Measurements from ENCODE around the gene C1orf141. TPM values are rescaled to one million over a fixed set of nuclear protein-coding genes. Genes with fewer than 3 reads are reported as not detected.
A peak's percentile ranks its signal among the peaks of the same experiment; 100 is the strongest.

C1orf141 gene
- total and polyA plus RNA-seq, 7 experiments from 2014 or later: not detected

GRCh38 chr1:67162954-67163353 lies 28.2 kb upstream of the C1orf141 start:
- Histone ChIP-seq H3K4me1 (ENCODE audit: control insufficient read depth in 2 of 2, insufficient read depth in 2 of 2, low read length in 2 of 2) (no peaks in the 10 kb centered on the region), H3K9me3 (ENCODE audit: control insufficient read depth in 2 of 3, low read length in 3 of 3) (no peaks in the 10 kb centered on the region), H3K27me3 (ENCODE audit: control insufficient read depth in 2 of 2, insufficient read depth in 2 of 2, low read length in 2 of 2) (no peaks in the 10 kb centered on the region), H3K36me3 (ENCODE audit: control insufficient read depth in 2 of 3, insufficient read depth in 3 of 3, low read length in 3 of 3) (no peaks in the 10 kb centered on the region), H3K4me3 (ENCODE audit: low read length) (no peak overlapping the region), H3K27ac (ENCODE audit: low read depth, low read length) (no peak overlapping the region)
- Mint-ChIP-seq H3K9me3 (peaks cover 0 to 7% (median 0%) of the 10 kb centered on the region in 11 donors), H3K27me3 (peaks cover 0 to 17% (median 5%) of the 10 kb centered on the region in 5 donors), H3K4me1 (peaks cover 7 to 46% (median 10%) of the 10 kb centered on the region in 7 donors), H3K36me3 (peaks cover 0 to 5% (median 0%) of the 10 kb centered on the region in 5 donors), H3K27ac (peak overlapping the region in 1 of 9 donors; percentile 83), H3K4me3 (peak overlapping the region in 1 of 10 donors; percentile 45)
- ATAC-seq (no peak), DNase-seq (peak in 1 of 9 donors; percentile 43)
- ChIA-PET POLR2A (no interaction called here), CTCF (interaction anchor here (1.1 to 6.0 kb wide), 2 partner anchors 10 to 14 kb away, joined by 3 to 27 read pairs; no protein-coding TSS in a partner anchor)
- intact Hi-C loops (cut with micrococcal nuclease): loop anchor here in 1 of 2 donors (1.0 to 5.0 kb wide), 2 partner anchors 8 to 34 kb away; no protein-coding TSS in a partner anchor

GRCh38 chr1:67159233-67159632 lies 24.5 kb upstream of the C1orf141 start:
- H3K36me3 ChIP-seq (ENCODE audit: control insufficient read depth in 2 of 3, insufficient read depth in 3 of 3, low read length in 3 of 3): no peaks in the 10 kb centered on the region
- H3K9me3 ChIP-seq (ENCODE audit: control insufficient read depth in 2 of 3, low read length in 3 of 3): no peaks in the 10 kb centered on the region
- Mint-ChIP-seq H3K9me3 (peaks cover 0 to 13% (median 0%) of the 10 kb centered on the region in 11 donors), H3K27ac (no peak overlapping the region), H3K36me3 (peaks cover 0 to 16% (median 7%) of the 10 kb centered on the region in 5 donors), H3K4me3 (no peak overlapping the region), H3K27me3 (peaks cover 0 to 14% (median 6%) of the 10 kb centered on the region in 5 donors), H3K4me1 (peaks cover 9 to 27% (median 13%) of the 10 kb centered on the region in 7 donors)
- DNase-seq: no peak
- H3K4me3 ChIP-seq (ENCODE audit: low read length): no peak overlapping the region
- POLR2A ChIA-PET: no interaction called here
- ATAC-seq: no peak
- CTCF ChIA-PET: no interaction called here
- H3K27ac ChIP-seq (ENCODE audit: low read depth, low read length): no peak overlapping the region
- intact Hi-C loops (cut with micrococcal nuclease): no loop called here
- no peaks in the 10 kb centered on the region for H3K4me1 ChIP-seq (ENCODE audit: control insufficient read depth in 2 of 2, insufficient read depth in 2 of 2, low read length in 2 of 2)
- H3K27me3 ChIP-seq (ENCODE audit: control insufficient read depth in 2 of 2, insufficient read depth in 2 of 2, low read length in 2 of 2): no peaks in the 10 kb centered on the region

- DNase-seq (no peak), ATAC-seq (no peak)
- H3K36me3 Mint-ChIP-seq: peaks cover 0 to 19% (median 7%) of the 10 kb centered on the region in 5 donors
- peaks cover 6 to 19% (median 9%) of the 10 kb centered on the region in 7 donors for H3K4me1 Mint-ChIP-seq
- POLR2A ChIA-PET: no interaction called here
- Histone ChIP-seq H3K36me3 (ENCODE audit: control insufficient read depth in 2 of 3, insufficient read depth in 3 of 3, low read length in 3 of 3) (no peaks in the 10 kb centered on the region), H3K27ac (ENCODE audit: low read depth, low read length) (no peak overlapping the region), H3K27me3 (ENCODE audit: control insufficient read depth in 2 of 2, insufficient read depth in 2 of 2, low read length in 2 of 2) (no peaks in the 10 kb centered on the region), H3K9me3 (ENCODE audit: control insufficient read depth in 2 of 3, low read length in 3 of 3) (no peaks in the 10 kb centered on the region), H3K4me1 (ENCODE audit: control insufficient read depth in 2 of 2, insufficient read depth in 2 of 2, low read length in 2 of 2) (no peaks in the 10 kb centered on the region), H3K4me3 (ENCODE audit: low read length) (no peak overlapping the region)
- H3K9me3 Mint-ChIP-seq: peaks cover 0 to 13% (median 3%) of the 10 kb centered on the region in 11 donors
- intact Hi-C loops (cut with micrococcal nuclease): no loop called here
- H3K27me3 Mint-ChIP-seq: peaks cover 0 to 13% (median 6%) of the 10 kb centered on the region in 5 donors
- CTCF ChIA-PET: no interaction called here
- H3K4me3 Mint-ChIP-seq: no peak overlapping the region
- peak overlapping the region in 1 of 9 donors; percentile 41 for H3K27ac Mint-ChIP-seq
These were observed 23.6 kb upstream of the C1orf141 start for GRCh38 chr1:67158401-67158800.

GRCh38 chr1:67150931-67151330 lies 16.2 kb upstream of the C1orf141 start:
- H3K4me3 ChIP-seq (ENCODE audit: low read length): no peak overlapping the region
- no peaks in the 10 kb centered on the region for H3K36me3 ChIP-seq (ENCODE audit: control insufficient read depth in 2 of 3, insufficient read depth in 3 of 3, low read length in 3 of 3)
- CTCF ChIA-PET: interaction anchor here (0.6 to 13.4 kb wide), 5 partner anchors 19 to 387 kb away, joined by 3 to 157 read pairs (median 83); no protein-coding TSS in a partner anchor
- POLR2A ChIA-PET: no interaction called here
- ATAC-seq (no peak), DNase-seq (no peak)
- peaks cover 0 to 32% (median 21%) of the 10 kb centered on the region in 7 donors for H3K4me1 Mint-ChIP-seq
- intact Hi-C loops (cut with micrococcal nuclease): no loop called here
- H3K4me3 Mint-ChIP-seq: no peak overlapping the region
- no peak overlapping the region for H3K27ac ChIP-seq (ENCODE audit: low read depth, low read length)
- peaks cover 0 to 13% (median 3%) of the 10 kb centered on the region in 11 donors for H3K9me3 Mint-ChIP-seq
- H3K27ac Mint-ChIP-seq: no peak overlapping the region
- peaks cover 0 to 9% (median 0%) of the 10 kb centered on the region in 5 donors for H3K27me3 Mint-ChIP-seq
- H3K36me3 Mint-ChIP-seq: peaks cover 0 to 17% (median 7%) of the 10 kb centered on the region in 5 donors
- peaks cover 0 to 6% of the 10 kb centered on the region in 2 donors for H3K4me1 ChIP-seq (ENCODE audit: control insufficient read depth in 2 of 2, insufficient read depth in 2 of 2, low read length in 2 of 2)
- no peaks in the 10 kb centered on the region for H3K9me3 ChIP-seq (ENCODE audit: control insufficient read depth in 2 of 3, low read length in 3 of 3)
- no peaks in the 10 kb centered on the region for H3K27me3 ChIP-seq (ENCODE audit: control insufficient read depth in 2 of 2, insufficient read depth in 2 of 2, low read length in 2 of 2)

- H3K4me3 ChIP-seq (ENCODE audit: low read length): no peak overlapping the region
- CTCF ChIA-PET: interaction anchor here (0.6 to 13.4 kb wide), 51 partner anchors 11 to 804 kb away, joined by 3 to 157 read pairs (median 4); partner anchors contain the start of genes IL23R and SLC35D1
- POLR2A ChIA-PET: interaction anchor here (0.7 to 2.8 kb wide), 9 partner anchors 21 to 581 kb away, joined by 3 to 16 read pairs (median 4); partner anchors contain the start of gene SLC35D1
These were observed 14.5 kb upstream of the C1orf141 start for GRCh38 chr1:67149179-67149770.

GRCh38 chr1:67148516-67149178 lies 13.9 kb upstream of the C1orf141 start:
- H3K27ac Mint-ChIP-seq: peak overlapping the region in 5 of 9 donors; percentile 34 to 75 (median 56)
- Histone ChIP-seq H3K4me1 (ENCODE audit: control insufficient read depth in 2 of 2, insufficient read depth in 2 of 2, low read length in 2 of 2) (peaks cover 2 to 11% of the 10 kb centered on the region in 2 donors), H3K9me3 (ENCODE audit: control insufficient read depth in 2 of 3, low read length in 3 of 3) (no peaks in the 10 kb centered on the region), H3K27me3 (ENCODE audit: control insufficient read depth in 2 of 2, insufficient read depth in 2 of 2, low read length in 2 of 2) (no peaks in the 10 kb centered on the region), H3K36me3 (ENCODE audit: control insufficient read depth in 2 of 3, insufficient read depth in 3 of 3, low read length in 3 of 3) (no peaks in the 10 kb centered on the region), H3K4me3 (ENCODE audit: low read length) (no peak overlapping the region), H3K27ac (ENCODE audit: low read depth, low read length) (no peak overlapping the region)
- H3K27me3 Mint-ChIP-seq: peaks cover 0 to 9% (median 0%) of the 10 kb centered on the region in 5 donors
- H3K4me1 Mint-ChIP-seq: peaks cover 13 to 42% (median 40%) of the 10 kb centered on the region in 7 donors
- intact Hi-C loops (cut with micrococcal nuclease): loop anchor here (1.0 to 5.0 kb wide), 15 partner anchors 22 to 701 kb away; partner anchors contain the start of genes DNAI4 (in 1 of the 2) and MIER1 (in 1 of the 2)
- H3K36me3 Mint-ChIP-seq: peaks cover 0 to 3% (median 0%) of the 10 kb centered on the region in 5 donors
- H3K4me3 Mint-ChIP-seq: peak overlapping the region in 3 of 10 donors; percentile 17 to 33 (median 32)
- CTCF ChIA-PET: interaction anchor here (0.7 to 13.4 kb wide), 45 partner anchors 10 to 804 kb away, joined by 3 to 157 read pairs (median 4); partner anchors contain the start of genes IL23R and SLC35D1
- POLR2A ChIA-PET: interaction anchor here (0.7 to 2.8 kb wide), 8 partner anchors 22 to 179 kb away, joined by 3 to 16 read pairs (median 5); partner anchors contain the start of gene SLC35D1
- ATAC-seq (peak; percentile 45), DNase-seq (peak in 1 of 9 donors; percentile 39)
- no peaks in the 10 kb centered on the region for H3K9me3 Mint-ChIP-seq

More at GRCh38 chr1:67149179-67149770, 14.5 kb upstream of the C1orf141 start:
- Mint-ChIP-seq H3K36me3 (peaks cover 0 to 6% (median 0%) of the 10 kb centered on the region in 5 donors), H3K27ac (peak overlapping the region in 4 of 9 donors; percentile 34 to 75 (median 61)), H3K27me3 (peaks cover 0 to 9% (median 0%) of the 10 kb centered on the region in 5 donors), H3K4me3 (peak overlapping the region in 3 of 10 donors; percentile 32 to 35 (median 33)), H3K4me1 (peaks cover 7 to 36% (median 34%) of the 10 kb centered on the region in 7 donors), H3K9me3 (peaks cover 0 to 3% (median 0%) of the 10 kb centered on the region in 11 donors)
- intact Hi-C loops (cut with micrococcal nuclease): loop anchor here (1.0 to 5.0 kb wide), 15 partner anchors 22 to 702 kb away; partner anchors contain the start of genes DNAI4 (in 1 of the 2) and MIER1 (in 1 of the 2)
- no peaks in the 10 kb centered on the region for H3K9me3 ChIP-seq (ENCODE audit: control insufficient read depth in 2 of 3, low read length in 3 of 3)
- H3K27ac ChIP-seq (ENCODE audit: low read depth, low read length): no peak overlapping the region
- no peaks in the 10 kb centered on the region for H3K27me3 ChIP-seq (ENCODE audit: control insufficient read depth in 2 of 2, insufficient read depth in 2 of 2, low read length in 2 of 2)
- peak in 8 of 9 donors; percentile 49 to 81 (median 72) for DNase-seq
- peaks cover 0 to 6% of the 10 kb centered on the region in 2 donors for H3K4me1 ChIP-seq (ENCODE audit: control insufficient read depth in 2 of 2, insufficient read depth in 2 of 2, low read length in 2 of 2)
- peak; percentile 91 for ATAC-seq
- no peaks in the 10 kb centered on the region for H3K36me3 ChIP-seq (ENCODE audit: control insufficient read depth in 2 of 3, insufficient read depth in 3 of 3, low read length in 3 of 3)

Data from naive thymus-derived CD4-positive, alpha-beta T cell (primary cell).